GM12865 (cell line): ENCODE measurements around the gene ADAM22.

ENCODE experiments used
- DNase-seq: peaks from one replicate; pipeline ENCODE4 v3.0.0; 2010; ENCODE audit warnings: low read depth
- H3K4me3 ChIP-seq: 2 replicates; pipeline ENCODE4 v1.5.1; 2011; ENCODE audit warnings: mild to moderate bottlenecking, low read depth, low read length, control low read depth
- CTCF ChIP-seq: IDR thresholded peaks from 2 replicates; pipeline ENCODE4 v1.5.1; 2011; ENCODE audit warnings: low read length, control low read depth, low read depth, inconsistent platforms; ENCODE audit not compliant: insufficient read depth; ENCODE audit errors: missing control alignments

Gene ADAM22

GRCh38 chr7:88073626-88074025, 139.6 kb downstream of the ADAM22 start:
- TF ChIP-seq CTCF: no peak
- no peak overlapping the region for H3K4me3 ChIP-seq
- DNase-seq: peak; percentile 19

- no peak for TF ChIP-seq CTCF
- DNase-seq: no peak
- H3K4me3 ChIP-seq: no peak overlapping the region
Measured at GRCh38 chr7:88075216-88075615, 141.2 kb downstream of the ADAM22 start.

- no peak for DNase-seq
- no peak overlapping the region for H3K4me3 ChIP-seq
- no peak for TF ChIP-seq CTCF
Measured at GRCh38 chr7:88083883-88084282, 149.8 kb downstream of the ADAM22 start.

GRCh38 chr7:88089561-88089960, 155.5 kb downstream of the ADAM22 start:
- no peak for DNase-seq
- no peak for TF ChIP-seq CTCF
- H3K4me3 ChIP-seq: no peak overlapping the region

- no peak for TF ChIP-seq CTCF
- DNase-seq: no peak
- no peak overlapping the region; the same call in 1 of the 2 replicates for H3K4me3 ChIP-seq
Measured at GRCh38 chr7:88090240-88090639, 156.2 kb downstream of the ADAM22 start.

GRCh38 chr7:88090671-88091070, 156.6 kb downstream of the ADAM22 start:
- no peak overlapping the region; the same call in 1 of the 2 replicates for H3K4me3 ChIP-seq
- TF ChIP-seq CTCF: no peak
- peak; percentile 44 for DNase-seq

GRCh38 chr7:88091988-88092675, 158.1 kb downstream of the ADAM22 start:
- TF ChIP-seq CTCF: no peak
- no peak for DNase-seq
- H3K4me3 ChIP-seq: no peak overlapping the region
